HepG2 (cell line): ENCODE results near the gene CCDC70. TPM values are rescaled to one million over a fixed set of nuclear protein-coding genes. Genes with fewer than 3 reads are reported as not detected.

Experiments
- DR1 ChIP-seq: sonication (generic); formaldehyde crosslinking; IDR thresholded peaks from 2 replicates; pipeline ENCODE4 v1.8.0; 2021; ENCODE audit warnings: mild to moderate bottlenecking, missing genetic modification reagents, inconsistent platforms
- SMARCC2 ChIP-seq: fragments of 450-650 bp; IDR thresholded peaks from 2 replicates; pipeline ENCODE4 v1.6.1; 2017; ENCODE audit warnings: antibody characterized with exemption, mild to moderate bottlenecking
- ZMAT3 ChIP-seq: sonication (generic); formaldehyde crosslinking; conservative IDR thresholded peaks from 2 replicates; pipeline ENCODE4 v1.7.0; 2021; ENCODE audit warnings: missing genetic modification reagents
- ZNF230 ChIP-seq: sonication (generic); formaldehyde crosslinking; IDR thresholded peaks from 2 replicates; pipeline ENCODE4 v1.4.0; 2020; ENCODE audit warnings: mild to moderate bottlenecking, missing genetic modification reagents
- ZNF343 ChIP-seq: sonication (generic); formaldehyde crosslinking; IDR thresholded peaks from 2 replicates; pipeline ENCODE4 v1.4.0; 2020; ENCODE audit warnings: mild to moderate bottlenecking, missing genetic modification reagents
- ZNF407 ChIP-seq: sonication (generic); formaldehyde crosslinking; IDR thresholded peaks from one replicate; pipeline ENCODE4 v1.5.1; 2020; ENCODE audit warnings: mild to moderate bottlenecking, missing genetic modification reagents; ENCODE audit errors: not compliant biosample characterization
- polyA plus RNA-seq, 8 experiments: library from polyadenylated mRNA; depleted of rRNA in 3 of 8; stranded (reverse) in 7 of 8; unstranded in 1 of 8; fragments of >200 nt; fragmentation: Illumina TruSeq in 4 of 8; extraction: Trizol in 4 of 8; gene quantifications; 2 replicates each; pipeline versions ENCODE4 v1.2.1 to v1.2.3, GENCODE V29; 2011 to 2016; ENCODE audit warnings: low read depth in 4 of 8, missing spikeins in 1 of 8, mixed read lengths in 1 of 8; ENCODE audit not compliant: insufficient read depth in 1 of 8
- total RNA-seq, 5 experiments: library from RNA; depleted of rRNA; stranded (reverse); fragments of >200 nt; fragmentation: Illumina TruSeq; extraction: Trizol; gene quantifications; 2 replicates each; pipeline ENCODE4 v1.2.3, GENCODE V29; 2016; ENCODE audit warnings: low read depth in 1 of 5
- TF ChIP-seq, protein P1 (sequence below): sonication (generic); formaldehyde crosslinking; IDR thresholded peaks from 2 replicates; pipeline ENCODE4 v1.8.1; 2023; ENCODE audit warnings: mild to moderate bottlenecking, inconsistent platforms, moderate library complexity, missing genetic modification reagents, borderline replicate concordance

Gene CCDC70
- total and polyA plus RNA-seq, 2 of the 13 experiments (the other 11 are each of a cell fraction or from before 2014, with no cell fraction given): 0.13 TPM; not detected in 1

GRCh38 chr13:51882570-51883225, 20.9 kb downstream of the CCDC70 start (continued):
- TF ChIP-seq ZNF407 (CRISPR knock-in tag): no peak
- no peak for TF ChIP-seq ZNF343 (CRISPR knock-in tag)
- no peak for TF ChIP-seq ZNF230 (CRISPR knock-in tag)
- no peak for TF ChIP-seq DR1 (CRISPR knock-in tag)
- no peak for TF ChIP-seq ZMAT3 (CRISPR knock-in tag)
- TF ChIP-seq SMARCC2: no peak
- TF ChIP-seq, protein P1, sequence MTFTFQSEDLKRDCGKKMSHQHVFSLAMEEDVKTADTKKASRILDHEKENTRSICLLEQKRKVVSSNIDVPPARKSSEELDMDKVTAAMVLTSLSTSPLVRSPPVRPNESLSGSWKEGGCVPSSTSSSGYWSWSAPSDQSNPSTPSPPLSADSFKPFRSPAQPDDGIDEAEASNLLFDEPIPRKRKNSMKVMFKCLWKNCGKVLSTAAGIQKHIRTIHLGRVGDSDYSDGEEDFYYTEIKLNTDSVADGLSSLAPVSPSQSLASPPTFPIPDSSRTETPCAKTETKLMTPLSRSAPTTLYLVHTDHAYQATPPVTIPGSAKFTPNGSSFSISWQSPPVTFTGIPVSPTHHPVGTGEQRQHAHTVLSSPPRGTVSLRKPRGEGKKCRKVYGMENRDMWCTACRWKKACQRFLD (CRISPR knock-in tag): no peak
